Stimulated activated CD4-positive, alpha-beta T cell treated with anti-CD3 and anti-CD28 coated beads, TNF-alpha, amount 100 ng/mL, for 4 hours (primary cell): ENCODE results near the gene NFATC2IP.

Source experiments
- DNase-seq, 3 experiments: peaks; one replicate each; pipeline ENCODE4 v3.0.0-alpha.2; 2020; ENCODE audit warnings: low read depth in 3 of 3

The NFATC2IP gene

GRCh38 chr16:28950648-28951409 is at the start of gene NFATC2IP:
NFATC2IP (plus strand) TSS chr16:28950937; CDS start chr16:28951012, 75 bp downstream.
- DNase-seq = peak; percentile 99 to 100 (median 99)

- DNase-seq = no peak
These were observed 48.9 kb upstream of the NFATC2IP start for GRCh38 chr16:28901862-28902261.

DNA sequence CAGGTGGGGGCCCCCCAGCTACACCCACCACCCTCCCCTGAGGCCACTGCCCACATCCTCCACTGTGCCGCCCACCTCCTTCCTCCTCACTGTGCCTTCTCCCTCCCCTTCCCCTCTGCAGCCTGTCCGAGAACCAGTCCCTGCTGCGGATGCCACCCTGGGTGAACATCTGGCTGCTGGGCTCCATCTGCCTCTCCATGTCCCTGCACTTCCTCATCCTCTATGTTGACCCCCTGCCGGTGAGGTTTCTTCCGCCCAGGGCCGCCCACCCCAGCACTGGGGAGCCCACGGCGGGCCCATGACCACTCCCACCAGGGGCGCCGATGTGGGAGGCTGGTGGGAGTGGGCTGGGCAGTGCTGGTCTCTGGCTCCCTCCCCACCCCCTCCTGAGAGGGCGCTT is 47.8 kb upstream of the NFATC2IP start:
- no peak for DNase-seq

DNA sequence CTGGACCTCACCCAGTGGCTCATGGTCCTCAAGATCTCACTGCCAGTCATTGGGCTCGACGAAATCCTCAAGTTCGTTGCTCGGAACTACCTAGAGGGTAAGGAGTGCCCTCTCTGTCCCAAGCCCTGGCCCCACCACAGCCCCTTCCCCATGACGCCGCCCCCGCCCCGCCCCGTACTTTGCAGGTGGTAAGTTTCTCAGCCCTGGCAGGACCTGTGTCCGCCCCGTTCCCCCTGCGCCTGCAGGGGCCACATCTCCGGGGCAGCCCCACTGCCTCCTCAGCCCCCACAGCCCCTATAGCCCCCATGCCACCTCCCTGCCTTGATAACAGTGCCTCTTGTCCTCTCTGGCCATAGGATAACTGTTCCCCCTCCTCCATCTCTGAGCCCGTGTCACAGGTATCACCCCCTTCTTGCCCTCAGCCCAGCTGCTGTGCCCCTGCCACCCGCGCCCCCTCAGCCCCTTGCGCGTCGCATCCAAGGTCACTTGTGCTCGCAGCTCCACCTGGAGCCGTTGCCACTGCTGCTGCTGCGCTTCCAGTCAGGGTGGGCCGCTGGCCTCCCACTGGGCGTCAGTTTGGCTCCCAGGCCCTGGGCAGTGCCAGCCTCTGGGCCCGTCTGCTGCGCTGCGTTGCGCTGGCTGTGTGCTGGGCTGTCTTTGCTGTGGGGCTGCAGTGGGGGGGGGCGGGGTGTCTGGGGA is 47.2 kb upstream of the NFATC2IP start:
- no peak for DNase-seq

DNA sequence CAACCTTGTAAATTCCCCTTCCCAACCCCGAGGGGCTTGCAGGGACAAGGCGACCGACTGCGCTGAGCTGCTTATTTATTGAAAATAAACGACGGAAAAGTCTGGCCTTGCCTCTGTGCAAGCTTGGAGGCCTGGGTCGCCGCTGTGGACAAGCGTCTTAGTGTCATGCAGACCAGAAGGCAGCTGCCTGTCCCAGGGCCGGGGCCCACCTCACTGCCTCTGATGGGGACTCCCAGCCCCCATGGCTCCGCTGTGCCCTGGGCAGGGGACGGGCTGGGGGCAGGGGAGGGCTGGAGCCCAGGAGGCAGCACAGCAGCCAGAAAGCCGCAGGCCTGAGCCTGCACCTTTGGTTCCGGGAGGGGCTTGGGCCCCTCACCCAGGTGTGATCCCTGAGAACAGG is 46.4 kb upstream of the NFATC2IP start:
- no peak for DNase-seq

DNA sequence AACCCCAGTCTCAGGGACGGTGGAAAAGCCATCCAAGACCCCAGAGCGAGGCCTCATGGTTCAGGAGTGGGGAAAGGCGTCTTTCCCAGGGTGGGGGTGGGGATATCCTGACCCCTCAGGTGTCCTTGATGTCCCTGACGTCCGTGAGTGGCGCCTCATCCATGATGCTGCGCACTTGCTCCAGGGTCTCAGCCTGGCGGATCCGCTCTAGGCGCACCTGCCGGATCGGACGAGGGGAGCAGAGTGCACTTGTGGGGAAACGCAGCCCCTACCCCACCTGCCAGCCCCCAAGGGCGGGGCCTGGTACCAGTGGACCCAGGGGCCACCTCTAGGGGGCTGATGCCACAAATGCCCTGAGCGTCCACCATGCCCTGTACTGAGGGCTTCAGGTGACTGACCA is 45.9 kb upstream of the NFATC2IP start:
- no peak for DNase-seq

DNA sequence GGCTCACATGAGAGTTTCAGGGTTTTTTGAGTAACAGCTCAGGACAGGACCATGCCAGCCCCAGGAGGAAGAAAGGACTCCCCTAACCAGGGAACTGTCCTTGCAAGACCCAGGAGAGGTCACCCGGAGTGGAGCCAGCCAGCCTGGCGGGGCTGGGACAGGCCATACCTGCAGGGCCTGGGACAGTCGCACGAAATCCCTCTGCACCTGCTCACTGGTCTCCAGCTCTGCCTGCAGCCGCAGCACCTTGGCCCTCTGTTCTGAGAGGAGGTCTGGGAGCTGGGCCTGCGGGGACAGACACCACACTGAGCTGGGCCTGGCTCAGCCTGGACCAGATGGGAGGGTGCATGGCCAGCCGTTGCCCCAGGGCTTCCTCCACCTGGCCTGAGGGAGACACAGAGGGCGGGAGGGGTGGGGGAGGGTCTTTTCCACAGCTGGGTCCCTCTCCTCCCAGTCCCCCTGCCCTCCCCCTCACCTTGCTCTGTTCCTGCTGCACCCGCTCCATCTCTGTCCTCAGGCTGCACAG is 45.4 kb upstream of the NFATC2IP start:
- no peak for DNase-seq

DNA sequence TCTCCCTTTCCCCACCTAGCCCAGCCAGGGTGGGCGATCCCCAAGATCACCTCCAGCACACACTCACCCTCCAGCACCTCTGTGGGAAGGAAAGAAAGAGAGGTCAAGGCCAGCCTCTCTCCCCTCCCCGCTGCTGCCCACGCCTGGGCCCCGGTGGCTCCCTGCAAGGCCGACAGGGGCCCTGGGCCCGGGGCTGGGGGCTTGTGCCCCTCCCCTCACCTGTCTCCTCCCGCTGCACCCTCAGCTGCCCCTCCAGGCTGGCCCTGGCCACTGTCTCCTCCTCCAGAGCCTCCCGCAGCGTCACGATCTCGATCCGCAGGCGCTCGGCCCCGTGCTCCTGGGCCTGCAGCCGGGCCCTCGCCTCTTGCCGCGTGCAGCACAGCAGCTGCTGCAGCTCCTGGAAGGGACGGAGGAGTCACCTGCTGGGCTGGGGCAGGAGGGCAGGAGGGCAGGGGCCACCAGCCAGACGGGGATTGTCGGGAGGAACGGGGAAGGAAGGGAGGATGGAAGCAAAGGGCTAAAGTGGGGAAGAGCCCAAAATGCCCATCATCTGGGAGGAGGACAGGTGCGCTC is 44.9 kb upstream of the NFATC2IP start:
- no peak for DNase-seq

- DNase-seq = no peak
These were observed 40.4 kb upstream of the NFATC2IP start for GRCh38 chr16:28910086-28911031.

GRCh38 chr16:28912558-28912957 is 38.2 kb upstream of the NFATC2IP start:
- no peak for DNase-seq

DNA sequence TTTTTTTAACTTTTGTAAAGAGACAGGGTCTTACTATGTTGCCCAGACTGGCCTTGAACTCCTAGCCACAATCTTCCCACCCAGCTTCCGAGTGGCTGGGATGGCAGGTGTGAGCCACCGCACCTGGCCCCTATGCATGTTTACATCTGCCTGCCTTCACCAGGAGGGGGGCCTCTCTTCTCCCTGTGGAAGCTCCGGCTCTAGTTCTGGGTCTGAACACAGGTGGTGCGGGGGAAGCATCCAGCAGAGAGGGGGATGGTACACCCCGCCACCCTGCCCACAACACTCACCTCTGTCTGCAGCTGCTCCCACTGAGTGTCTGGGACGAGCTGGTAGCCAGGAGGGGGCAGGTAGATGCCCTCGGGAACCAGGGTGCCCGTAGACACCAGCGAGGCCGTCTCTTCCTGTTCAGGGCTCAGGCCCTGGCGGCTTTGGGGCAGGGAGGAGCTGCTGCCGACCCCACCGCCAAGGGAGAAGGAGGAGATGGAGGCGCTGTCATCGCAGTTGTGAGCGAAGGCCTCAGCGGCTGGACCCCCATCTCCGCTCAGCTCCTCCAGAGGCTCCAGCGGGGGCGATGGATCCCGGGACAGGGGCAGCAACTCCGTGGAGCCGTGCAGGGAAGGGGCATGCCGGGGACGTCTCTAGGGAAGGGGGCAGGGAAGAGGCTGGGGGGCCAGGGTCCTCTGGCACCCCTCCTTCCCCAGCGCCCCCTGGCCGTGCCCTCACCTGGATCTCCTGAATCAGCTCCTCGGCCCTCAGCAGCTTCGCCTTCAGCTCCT is 36.6 kb upstream of the NFATC2IP start:
- no peak for DNase-seq

DNA sequence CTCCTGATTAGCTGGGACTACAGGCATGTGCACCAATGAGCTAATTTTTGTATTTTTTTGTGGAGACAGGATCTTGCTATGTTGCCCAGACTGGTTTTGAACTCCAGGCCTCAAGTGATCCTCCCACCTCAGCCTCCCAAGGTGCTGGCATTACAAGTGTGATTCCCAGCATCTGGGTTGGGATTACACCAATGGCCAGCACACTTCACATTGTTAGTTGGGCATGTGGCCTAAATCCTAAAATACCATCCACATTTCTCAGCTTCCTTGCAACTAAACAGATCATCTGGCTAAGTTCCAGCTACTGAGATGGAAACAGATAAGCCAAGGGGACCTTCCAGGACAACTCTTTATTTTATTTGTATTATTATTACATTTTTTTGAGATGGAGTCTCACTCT is 35.6 kb upstream of the NFATC2IP start:
- DNase-seq = no peak

DNA sequence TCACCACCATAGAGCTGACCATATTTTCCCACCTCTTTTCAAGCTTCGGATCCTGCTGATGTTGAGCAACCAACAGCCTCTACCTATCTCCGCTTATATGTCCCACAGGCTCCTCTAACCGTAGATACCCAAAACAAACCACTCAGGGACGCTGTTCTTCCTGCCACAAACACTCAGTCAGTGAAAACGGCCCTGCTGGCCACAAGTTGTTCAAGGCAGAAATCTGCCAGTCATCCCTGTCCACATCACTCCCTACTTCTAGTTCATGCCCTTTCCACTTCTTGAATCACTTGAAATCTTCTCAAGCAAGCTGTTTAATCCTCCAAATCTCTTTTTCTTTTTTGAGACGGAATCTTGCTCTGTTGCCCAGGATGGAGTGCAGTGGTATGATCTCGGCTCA is 33.6 kb upstream of the NFATC2IP start:
- DNase-seq = no peak

GRCh38 chr16:28918698-28919097 is 32.0 kb upstream of the NFATC2IP start:
- DNase-seq = no peak

GRCh38 chr16:28923231-28923587 is 27.5 kb upstream of the NFATC2IP start:
- DNase-seq = no peak

GRCh38 chr16:28923652-28924398 is 26.9 kb upstream of the NFATC2IP start:
- no peak for DNase-seq

DNA sequence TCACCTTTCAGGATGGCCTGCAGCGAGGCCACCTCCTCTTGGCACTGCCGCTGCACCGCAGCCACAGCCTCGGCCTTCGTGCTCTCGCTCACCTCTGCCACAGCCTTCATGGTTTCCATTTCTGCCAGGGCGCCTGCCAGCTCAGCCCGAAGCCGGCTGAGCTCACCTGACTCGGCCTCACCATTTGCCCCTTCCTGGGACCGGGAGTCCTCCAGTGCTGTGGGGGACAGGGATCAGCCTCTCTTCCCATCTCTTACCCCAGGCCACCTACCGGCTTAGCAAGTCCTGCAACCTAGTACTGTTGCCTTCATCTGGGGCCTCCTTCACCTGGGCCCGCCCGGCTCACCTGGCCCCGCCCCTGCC is 26.4 kb upstream of the NFATC2IP start:
- no peak for DNase-seq

DNA sequence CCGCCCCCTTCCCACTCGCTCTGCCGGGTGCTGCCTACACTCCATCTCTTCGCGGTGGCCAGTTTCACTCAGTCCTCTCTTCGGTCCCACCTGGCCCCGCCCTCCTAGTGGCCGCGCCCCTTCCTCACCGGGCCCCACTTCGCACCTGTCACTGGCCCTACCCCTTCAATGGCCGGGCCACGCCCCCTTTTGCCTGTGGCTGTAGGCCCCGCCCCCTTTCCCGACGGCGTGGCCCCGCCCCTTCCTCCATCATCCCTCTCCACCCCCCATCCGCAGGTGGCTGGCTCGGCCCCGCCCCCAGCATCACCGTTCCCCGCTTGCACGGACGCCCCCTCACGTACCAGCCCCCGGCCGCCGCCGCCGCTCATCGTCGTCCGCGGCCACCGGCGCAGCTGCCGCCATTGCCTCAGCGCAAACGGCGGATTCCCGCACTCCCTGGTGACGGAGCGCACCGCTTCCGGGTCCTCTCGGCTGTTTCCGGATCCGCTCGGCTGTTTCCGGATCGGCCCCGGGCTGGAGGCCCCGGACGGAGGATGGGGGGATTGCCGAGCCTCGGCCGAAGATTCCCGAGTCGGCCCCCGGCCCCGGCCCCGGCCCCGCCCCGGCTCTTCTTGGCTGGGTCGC is 25.9 kb upstream of the NFATC2IP start, which contains the start of gene RABEP2:
Gene RABEP2, minus strand, starts transcription at position 477 of the 624 bp plus-strand sequence. Its CDS starts 75 bp downstream, at position 402.
- peak; percentile 88 to 98 (median 88) for DNase-seq

DNA sequence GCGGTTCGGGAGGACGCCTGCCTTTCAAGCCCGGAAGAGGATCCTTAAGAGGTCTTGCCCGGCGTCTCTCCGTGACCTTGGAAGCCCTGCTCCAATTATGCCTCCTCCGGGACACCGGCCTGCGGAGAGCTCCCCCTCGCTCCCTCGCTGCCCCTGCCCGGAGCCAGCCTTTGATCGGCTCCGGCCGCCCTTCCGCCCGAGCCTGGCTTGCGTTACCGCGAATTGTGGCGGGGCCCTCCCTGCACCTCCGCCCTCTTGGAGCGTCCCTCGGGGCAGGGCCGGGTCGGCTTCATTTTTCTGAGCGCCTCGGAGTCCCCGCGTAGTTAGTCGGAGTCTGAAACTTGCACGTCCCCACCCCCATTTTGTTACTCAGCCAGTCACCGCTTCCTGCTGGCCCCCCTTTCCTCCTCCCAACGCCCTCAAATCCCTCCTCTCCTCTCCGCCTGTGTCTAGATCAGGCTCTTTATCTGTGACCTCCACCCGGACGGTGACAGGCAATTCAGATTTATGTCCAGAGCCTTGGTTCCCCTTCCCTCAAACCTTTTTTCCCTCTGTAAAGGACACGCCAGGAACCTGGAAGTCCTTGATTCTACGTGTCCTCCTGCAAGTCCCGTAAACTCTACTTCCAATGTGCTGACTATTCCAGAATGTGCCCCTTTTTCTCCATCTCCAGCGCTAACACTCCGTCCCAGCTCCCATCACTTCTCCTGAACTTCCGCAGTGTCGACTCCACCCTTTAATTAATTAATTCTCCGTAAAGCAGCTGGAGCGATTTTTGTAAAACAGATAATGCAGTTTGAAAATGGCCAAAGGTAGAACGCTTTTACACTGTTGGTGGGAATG is 25.1 kb upstream of the NFATC2IP start:
- peak; percentile 55 to 65 (median 61) for DNase-seq
